Stimulated activated naive CD4-positive, alpha-beta T cell (primary cell): ENCODE measurements around the gene MYO7A.

Experiments used
- DNase-seq, 6 experiments: peaks; one replicate each; lab custom pipeline; 2025; lab: John Stamatoyannopoulos, UW

Gene MYO7A

GRCh38 chr11:77184136-77184860 lies 56.3 kb downstream of the MYO7A start:
- no peak for DNase-seq

DNA sequence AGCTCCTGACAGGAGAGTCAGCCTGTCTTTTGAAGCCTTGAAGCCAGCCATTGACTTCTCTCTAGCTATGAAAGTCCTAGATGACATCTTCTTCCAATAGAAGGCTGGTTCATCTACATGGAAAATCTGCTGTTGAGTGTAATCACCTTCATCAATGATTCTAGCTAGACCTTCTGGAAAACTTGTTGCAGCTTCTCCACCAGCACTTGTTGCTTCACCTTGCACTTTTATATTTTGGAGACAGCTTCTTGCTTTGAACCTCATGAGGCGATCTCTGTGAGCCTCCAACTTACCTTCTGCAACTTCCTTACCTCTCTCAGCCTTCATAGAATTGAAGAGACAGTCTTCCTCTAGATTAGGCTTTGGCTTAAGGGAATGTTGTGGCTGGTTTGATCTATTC lies 58.3 kb downstream of the MYO7A start:
- DNase-seq: no peak

DNA sequence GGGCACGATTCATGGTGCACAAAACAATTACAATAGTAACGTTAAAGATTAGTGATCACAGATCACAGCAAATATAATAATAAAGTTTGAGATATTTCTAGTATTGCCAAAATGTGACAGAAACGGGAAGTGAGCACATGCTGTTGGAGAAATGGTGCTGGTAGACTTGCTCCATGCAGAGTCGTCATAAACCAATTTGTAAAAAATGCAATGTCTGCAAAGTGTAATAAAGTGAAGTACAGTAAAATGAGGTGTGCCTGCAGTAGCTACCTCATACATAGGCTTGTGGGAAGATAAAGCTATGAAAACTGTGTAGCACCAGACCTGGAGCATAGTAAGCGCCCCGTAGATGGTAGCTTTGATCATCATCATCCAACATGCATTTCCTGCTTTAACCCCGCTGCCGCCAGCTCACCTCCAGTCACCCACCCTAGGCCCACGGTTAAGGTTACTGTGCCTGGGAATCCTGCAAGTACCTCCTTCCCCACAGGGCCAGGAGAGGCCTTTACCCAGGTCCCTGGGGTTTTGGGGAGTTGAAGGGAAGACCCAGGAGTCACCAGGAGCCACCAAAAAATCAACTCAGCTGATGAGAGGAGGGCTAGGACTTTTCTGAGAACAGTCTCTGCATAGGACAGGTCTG lies 59.2 kb downstream of the MYO7A start:
- DNase-seq: no peak

DNA sequence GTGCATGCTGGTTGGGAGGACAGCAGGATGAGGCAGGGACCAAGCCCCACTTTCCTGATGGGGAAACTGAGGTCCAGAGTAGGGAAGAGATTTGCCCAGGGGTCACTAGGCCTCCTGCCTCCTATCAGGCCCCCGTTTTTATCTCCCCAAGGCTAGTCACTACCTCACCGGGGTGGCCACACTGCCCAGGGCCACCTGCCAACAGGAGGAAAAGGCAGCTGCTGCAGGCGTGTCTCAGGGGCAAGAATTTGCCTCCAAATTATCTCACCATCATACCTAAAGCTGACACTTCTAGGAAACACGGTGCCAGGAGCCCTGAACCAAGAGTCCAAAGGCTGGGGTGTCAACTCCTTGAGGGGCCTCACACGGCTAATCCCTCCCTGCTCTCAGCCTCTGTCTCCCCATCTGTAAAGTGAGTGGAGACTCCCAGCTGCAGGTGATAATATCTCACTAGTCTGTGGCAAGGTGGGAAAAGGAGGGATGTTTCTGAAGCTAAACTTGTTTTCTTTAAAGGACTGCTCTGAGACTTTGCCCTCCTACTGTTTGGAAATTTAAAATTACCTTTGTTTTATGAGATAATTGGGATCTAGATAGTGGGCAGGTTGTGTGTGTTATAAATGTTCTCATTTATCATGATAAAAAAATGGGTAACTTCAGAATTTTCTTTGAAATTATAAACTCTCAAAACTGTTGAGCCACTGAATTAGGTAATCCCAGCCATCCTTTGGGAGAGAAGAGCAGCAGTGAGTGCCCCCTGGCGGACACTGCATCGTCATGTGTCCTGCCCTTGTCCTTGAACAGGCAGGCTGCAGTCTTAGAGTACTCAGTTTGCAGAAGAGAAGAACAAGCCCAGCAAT lies 60.0 kb downstream of the MYO7A start:
- DNase-seq: peak in 5 of 6 experiments; percentile 15 to 26 (median 21)

- DNase-seq: no peak
Measured at GRCh38 chr11:77188633-77189491, 60.8 kb downstream of the MYO7A start.

DNA sequence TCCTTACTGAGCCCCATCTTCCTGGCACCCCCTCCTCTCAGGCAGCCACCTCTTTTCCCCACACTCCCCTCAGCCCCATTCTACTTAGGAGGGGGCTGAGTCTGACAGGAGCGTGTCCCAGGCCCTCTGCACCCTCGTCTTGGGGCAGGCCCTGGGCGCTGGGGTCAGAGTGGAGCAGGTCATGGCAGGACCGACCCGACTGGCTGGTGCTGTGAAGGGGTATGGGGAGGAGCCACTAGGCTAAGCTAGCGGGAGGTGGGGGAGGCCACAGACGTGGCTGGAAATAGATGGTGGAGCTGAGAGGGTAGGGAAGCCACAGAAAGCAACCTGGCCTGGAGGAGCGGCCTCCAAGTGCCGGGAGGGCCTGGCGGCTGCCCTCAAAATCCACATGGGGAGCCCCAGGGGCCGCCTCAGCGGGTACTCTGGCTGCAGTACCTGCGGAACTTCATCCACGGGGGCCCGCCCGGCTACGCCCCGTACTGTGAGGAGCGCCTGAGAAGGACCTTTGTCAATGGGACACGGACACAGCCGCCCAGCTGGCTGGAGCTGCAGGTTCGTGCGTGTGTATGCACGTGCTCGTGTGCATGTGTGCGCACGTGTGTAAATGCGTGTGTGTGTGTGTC lies 61.7 kb downstream of the MYO7A start:
- no peak for DNase-seq

DNA sequence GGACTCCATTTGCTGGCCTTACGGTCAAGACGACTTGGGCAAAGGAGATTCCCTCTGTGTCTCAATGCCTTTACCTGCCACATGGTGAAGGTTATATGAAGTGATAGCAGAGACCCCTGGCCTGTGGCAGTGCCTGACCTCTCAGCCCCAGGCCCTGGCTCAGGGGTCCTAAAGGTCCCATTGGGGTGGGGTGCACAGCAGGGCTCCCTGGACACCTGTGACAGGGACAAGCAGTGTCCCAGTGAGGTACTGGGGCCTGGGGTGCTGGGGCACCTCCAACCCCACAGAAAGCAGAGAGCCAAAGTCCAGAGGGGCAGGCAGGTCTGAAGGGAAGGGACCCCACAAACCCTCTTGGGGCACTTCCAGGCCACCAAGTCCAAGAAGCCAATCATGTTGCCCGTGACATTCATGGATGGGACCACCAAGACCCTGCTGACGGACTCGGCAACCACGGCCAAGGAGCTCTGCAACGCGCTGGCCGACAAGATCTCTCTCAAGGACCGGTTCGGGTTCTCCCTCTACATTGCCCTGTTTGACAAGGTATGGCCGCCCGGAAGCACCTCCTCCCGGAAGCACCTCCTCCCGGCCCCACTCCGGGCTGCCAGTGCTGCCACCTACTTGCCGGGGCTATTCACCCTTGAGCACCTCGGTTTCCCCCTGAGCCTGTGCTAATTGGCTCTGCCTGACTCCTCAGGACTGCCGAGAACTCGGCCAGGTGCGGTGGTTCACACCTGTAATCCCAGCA lies 62.5 kb downstream of the MYO7A start:
- DNase-seq: no peak

DNA sequence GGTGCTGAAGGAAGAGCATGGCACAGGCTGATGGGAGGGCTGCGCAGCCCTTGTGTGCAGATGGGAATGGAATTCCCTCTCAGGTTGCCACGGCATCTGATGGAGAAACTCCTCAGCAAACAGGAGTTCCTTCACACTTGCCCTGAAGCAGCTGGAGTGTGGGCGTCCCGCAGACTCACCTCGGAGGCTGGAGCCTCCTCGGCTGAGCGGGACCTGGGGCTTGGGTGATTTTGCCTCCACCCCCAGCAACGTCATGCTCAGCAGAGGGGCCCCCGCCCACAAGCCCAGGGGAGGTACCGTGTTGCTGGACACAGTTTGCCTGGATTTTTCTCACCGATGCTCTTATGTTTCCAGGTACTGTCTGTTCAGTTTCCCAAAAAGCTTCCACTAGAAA lies 63.4 kb downstream of the MYO7A start:
- no peak for DNase-seq

- peak in 4 of 6 experiments; percentile 7 to 45 (median 20) for DNase-seq
Measured at GRCh38 chr11:77191823-77192495, 63.9 kb downstream of the MYO7A start.

DNA sequence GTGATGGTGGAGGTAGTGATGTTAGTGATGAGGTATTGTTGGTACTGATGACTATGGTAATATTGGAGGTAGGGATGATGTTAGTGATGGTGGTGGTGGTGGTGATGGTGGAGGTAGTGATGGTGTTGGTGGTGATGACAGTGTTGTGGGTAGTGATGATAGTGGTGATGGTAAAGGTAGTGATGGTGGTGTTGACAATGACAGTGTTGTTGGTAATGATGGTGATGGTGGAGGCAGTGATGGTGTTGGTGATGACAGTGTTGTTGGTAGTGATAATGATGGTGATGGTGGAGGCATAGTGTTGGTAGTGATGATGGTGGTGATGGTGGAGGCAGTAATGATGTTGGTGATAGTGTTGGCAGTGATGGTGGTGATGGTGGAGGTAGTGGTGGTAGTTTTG lies 65.1 kb downstream of the MYO7A start:
- no peak for DNase-seq

GRCh38 chr11:77193911-77194830 lies 66.1 kb downstream of the MYO7A start:
- no peak for DNase-seq

- DNase-seq: no peak
Measured at GRCh38 chr11:77195071-77195755, 67.2 kb downstream of the MYO7A start.

DNA sequence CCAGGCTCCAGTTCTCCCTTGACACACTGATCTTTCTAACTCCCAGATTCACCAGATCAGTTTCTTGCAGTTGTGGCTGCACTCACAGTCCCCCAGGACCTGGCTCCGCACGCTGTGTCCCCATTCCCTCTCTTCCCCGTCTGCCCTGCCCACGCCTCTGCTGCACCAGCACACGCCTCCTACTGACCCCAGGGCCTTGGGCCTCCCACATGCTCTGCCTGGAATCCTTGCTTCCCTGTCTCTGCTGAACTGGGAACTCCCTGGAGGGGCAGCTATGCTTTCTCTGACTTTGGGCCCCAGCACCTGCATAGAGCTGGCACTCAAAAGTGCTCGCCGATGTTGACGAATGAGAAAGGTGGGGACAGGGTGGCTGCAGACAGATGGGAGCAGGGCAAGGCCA lies 68.9 kb downstream of the MYO7A start:
- DNase-seq: no peak

DNA sequence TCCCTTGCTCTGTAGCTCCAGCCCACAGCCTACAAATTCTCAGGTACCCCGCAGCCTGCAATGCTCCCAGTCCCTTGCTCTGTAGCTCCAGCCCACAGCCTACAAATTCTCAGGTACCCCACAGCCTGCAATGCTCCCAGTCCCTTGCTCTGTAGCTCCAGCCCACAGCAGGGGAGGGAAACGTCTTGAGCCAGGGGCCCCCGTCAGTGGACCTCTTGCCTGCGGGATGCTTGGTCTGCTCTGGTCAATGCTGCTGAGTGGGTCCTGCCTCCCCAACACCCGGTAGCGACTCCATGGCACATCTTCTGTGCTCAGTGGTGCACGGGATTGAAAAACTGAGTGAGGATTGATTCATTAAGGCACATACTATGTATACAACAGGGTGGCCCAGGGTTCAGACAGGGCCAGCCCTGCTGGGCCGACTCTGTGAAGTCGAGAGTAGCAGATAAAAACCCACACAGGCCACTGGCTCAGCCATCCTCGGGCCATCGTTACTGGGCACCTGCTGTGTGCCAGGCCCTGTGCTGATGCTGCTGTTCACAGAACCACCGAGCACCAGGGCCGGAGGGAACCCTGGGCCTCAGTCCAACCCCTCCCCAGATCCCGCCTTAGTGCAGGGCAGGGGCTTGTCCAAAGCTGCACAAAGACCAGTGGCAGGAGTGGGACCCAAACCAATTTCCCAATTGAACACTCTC lies 69.7 kb downstream of the MYO7A start:
- no peak for DNase-seq

GRCh38 chr11:77198440-77198849 lies 70.4 kb downstream of the MYO7A start:
- no peak for DNase-seq

DNA sequence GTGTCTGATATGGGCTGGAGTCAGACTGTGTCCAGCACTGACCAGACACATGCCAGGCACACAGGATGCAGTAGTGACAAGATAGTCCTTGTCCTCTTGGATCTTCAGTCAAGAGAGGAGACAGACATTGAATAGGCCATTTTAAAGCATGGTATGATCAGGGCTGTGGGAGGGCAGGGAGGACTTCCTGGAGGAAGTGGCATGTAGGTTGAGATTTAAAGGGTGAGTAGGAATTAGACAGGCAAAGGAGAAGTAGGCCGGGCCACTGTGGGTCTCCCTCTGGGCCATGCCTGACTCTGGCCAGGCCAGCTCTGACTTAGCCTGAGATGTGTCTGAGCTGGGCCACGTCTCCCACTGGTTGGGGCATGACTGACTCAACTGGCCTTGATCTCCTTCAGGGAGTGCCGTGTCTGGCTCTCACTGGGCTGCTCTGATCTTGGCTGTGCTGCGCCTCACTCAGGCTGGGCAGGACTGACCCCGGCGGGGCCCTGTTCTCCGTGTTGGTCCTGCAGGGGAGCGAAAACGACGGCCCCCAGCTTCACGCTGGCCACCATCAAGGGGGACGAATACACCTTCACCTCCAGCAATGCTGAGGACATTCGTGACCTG lies 71.2 kb downstream of the MYO7A start:
- no peak for DNase-seq
